ELF-1 (cell line): ENCODE results near the gene ETV5.

Experiments
- DNase-seq: peaks from one replicate; pipeline ENCODE4 v3.0.0-alpha.2; 2016; ENCODE audit warnings: low read depth, low spot score

Gene ETV5

GRCh38 chr3:186095561-186096081 lies 13.3 kb downstream of the ETV5 start:
- DNase-seq: peak; percentile 25

DNA sequence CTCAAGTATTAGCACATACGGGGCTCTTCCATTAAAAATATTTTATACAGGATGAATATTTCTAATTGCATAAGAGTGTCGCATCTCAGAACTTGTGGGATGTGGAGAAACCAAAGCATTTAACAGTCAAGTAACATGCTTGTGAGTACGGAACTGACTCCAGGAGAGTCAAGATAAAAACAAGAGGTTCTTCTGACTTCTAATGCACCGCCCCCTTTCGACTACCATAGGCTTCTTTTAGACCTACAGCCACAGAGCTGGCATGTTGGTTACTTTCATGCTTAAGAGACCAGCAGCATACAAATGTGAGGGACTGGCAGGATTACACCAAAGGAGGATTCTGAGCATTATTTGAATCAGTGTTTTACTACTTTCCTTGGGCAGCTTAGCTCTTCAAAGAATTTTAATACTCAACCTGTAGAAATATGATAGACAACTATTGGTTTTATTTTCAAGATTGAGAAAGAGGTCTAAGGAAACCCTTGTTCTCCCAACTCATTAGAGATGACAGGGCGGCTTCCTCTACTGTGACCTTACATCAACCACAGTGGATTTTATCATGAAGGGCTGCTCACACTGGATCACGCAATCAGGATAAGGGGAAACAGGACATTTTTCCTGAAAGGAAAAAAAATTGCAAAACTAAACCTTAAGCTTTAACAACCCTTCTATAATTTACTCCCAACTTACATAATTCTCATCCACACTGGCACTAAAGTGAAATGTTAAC lies 14.0 kb downstream of the ETV5 start:
- DNase-seq: no peak

DNA sequence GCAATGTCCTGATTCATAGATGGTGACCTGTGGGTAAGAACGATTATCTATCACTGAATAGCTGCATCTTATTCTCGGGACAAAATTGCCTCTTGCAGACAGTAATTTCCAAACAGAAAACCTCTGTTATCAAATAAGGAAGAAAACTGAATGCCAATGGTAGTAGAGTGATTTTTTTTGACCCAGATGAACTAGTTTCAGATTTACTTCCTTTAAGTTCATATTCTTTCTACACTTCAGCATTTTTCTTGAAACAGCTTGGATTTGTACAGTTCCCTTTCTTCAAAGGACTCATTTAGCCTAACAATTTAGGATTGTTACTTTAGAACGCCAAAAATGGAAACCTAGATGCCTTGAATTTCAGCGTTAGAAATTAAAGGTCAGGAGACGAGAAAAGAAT lies 14.6 kb downstream of the ETV5 start:
- no peak for DNase-seq

GRCh38 chr3:186093271-186093900 lies 15.5 kb downstream of the ETV5 start:
- no peak for DNase-seq

- no peak for DNase-seq
Observed at GRCh38 chr3:186092360-186093070, 16.4 kb downstream of the ETV5 start.

GRCh38 chr3:186090901-186091300 lies 18.0 kb downstream of the ETV5 start:
- DNase-seq: no peak

GRCh38 chr3:186088335-186088734 lies 20.6 kb downstream of the ETV5 start:
- DNase-seq: no peak

- DNase-seq: no peak
Observed at GRCh38 chr3:186084264-186084663, 24.6 kb downstream of the ETV5 start.

DNA sequence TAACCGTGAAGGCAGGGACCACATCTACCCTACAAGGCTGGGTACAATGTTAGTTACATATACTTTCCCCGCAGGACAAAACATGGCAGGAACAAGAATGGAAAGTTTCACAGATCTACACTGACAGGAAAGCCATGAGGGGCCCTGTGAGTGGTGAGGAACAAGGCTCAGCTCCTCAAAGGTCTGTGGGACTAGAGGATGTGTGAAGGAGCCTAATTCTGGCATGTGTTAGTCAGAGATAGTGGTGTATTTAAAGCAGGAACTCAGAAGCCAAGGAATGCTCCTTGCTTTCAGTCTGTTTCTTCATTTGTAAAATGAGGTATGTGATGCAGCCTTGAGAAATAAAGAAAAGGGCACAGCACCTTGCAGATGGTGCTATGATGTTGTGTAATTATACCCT lies 25.1 kb downstream of the ETV5 start:
- no peak for DNase-seq

- DNase-seq: no peak
Observed at GRCh38 chr3:186082150-186082549, 26.7 kb downstream of the ETV5 start.

- no peak for DNase-seq
Observed at GRCh38 chr3:186081678-186082077, 27.2 kb downstream of the ETV5 start.

- DNase-seq: peak; percentile 32
Observed at GRCh38 chr3:186080849-186081438, 27.9 kb downstream of the ETV5 start.

GRCh38 chr3:186079925-186080324 lies 29.0 kb downstream of the ETV5 start:
- peak; percentile 48 for DNase-seq

DNA sequence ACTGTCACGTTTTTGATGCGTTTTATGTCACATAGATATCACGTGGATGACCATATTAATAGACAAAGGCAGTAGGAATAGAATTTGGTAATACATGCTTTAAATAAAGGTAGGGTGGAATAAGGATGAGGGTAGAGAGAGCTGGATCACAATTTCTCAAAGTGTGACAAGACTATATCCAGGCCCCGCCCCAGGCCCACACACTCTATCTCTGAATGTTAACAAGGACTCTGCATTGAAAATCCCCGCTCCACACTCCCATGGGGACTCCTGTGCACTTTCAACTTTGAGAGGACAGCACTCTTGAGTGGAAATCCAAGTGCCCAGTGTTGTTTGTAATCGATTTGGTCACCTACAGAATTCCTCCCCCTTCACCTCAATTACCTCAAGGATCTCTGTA lies 31.4 kb downstream of the ETV5 start:
- DNase-seq: no peak

DNA sequence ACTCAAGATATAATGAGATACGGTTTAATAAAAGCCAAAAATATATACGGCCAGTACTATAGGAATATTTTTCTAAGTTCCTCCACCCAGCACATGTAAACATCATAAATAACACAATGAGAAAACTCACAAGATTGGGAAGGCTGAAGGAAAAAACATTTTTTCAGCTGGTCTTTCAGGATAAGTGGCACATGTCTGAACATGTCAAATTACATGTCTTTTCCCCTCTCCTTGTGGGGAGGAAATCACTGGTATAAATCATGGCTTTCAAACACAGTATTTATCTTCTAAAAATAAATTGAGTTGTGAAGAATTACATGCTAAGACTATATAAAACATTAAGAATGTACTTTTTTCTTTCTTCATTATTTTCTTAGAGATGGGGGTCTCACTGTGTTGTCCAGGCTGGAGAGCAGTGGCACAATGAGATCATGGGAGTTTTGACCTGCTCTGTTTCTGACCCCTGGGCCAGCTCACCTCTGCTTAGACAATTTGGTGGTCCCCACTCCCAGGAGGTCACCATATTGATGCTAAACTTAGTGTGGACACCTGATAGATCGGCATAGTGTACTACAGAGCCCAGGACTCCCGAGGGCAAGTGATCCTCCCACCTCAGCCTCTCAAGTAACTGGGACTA lies 32.8 kb downstream of the ETV5 start:
- DNase-seq: no peak

DNA sequence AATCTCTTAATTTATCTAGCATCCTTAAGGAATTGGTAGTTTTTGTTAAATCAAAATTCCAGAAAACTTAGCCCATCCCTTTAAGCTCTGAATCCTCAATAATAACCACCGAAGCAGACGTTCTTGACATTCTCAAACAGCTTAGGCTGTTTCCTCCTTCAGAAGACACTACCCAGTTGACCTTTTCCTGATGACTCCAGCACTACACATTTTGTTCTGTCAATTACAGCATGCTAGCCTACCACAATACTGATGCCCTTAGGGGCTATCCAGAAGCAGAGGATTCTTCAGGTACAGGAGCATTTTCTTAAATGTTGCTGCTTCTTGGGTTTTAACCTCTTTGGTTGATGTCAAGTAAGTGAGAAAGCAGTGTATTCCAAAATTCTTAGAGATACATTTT lies 33.4 kb downstream of the ETV5 start:
- DNase-seq: no peak

GRCh38 chr3:186073641-186074040 lies 35.2 kb downstream of the ETV5 start:
- no peak for DNase-seq

GRCh38 chr3:186070996-186071395 lies 37.9 kb downstream of the ETV5 start:
- DNase-seq: no peak

GRCh38 chr3:186070550-186070949 lies 38.3 kb downstream of the ETV5 start:
- no peak for DNase-seq

DNA sequence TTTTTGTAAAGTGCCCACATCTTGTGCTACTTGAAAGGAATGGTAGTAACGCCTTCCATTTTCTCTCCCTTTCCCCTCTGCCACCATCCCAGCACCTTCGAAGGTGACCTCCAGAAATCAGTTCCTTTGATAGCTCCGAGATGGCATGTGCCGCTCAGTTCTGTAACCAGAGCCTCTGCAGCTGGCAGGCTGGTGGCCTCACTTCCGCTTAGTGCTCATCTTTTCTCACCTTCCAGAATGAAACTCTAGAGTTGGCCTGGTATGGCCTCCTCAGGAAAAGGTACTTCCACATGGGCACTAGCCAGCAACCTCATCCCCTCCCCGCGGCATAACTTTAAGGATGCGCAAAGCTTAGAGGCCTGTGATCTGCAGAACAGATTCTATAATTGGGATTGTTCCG lies 38.8 kb downstream of the ETV5 start:
- no peak for DNase-seq

DNA sequence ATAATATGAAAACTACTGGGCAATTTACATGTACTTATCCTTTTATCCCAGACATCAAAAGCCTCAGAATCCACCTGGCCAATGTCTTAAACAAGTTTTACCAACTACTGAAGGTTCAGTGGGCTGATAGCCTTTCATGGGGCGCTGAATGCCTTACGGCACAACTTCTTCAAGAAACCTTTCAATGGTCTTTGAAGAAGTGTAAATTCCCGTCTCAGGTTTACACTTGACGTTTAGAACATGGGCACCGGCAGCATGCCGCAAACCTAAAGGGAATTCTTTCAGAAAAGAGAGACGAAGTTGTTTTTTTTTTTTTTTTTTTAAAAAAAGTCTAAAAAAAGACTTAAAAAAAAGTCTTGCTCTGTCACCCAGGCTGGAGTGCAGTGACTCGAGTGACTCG lies 39.7 kb downstream of the ETV5 start:
- no peak for DNase-seq

GRCh38 chr3:186068243-186068552 lies 40.7 kb downstream of the ETV5 start:
- DNase-seq: no peak
